ENCODE results near the gene C17orf114.

The C17orf114 gene

GRCh38 chr17:4808378-4808767, 6.2 kb upstream of the C17orf114 start:
- CTCF ChIA-PET: no interaction called here
- no peaks in the 10 kb centered on the region for H3K36me3 ChIP-seq (ENCODE audit: control insufficient read depth, insufficient read depth, low read length)
- DNase-seq (ENCODE audit: low read depth, low spot score) (no peak), ATAC-seq (no peak)
- no TSS peak for BruUV-seq (replicated peaks)
- in situ Hi-C loops (cut with HindIII; ENCODE audit: low pct_unique_long_range_greater_than_20kb, low sequenced_read_pairs) (no loop called here), intact Hi-C loops (cut with micrococcal nuclease; ENCODE audit: unreplicated experiment) (no loop called here)
- H3K9me3 ChIP-seq (ENCODE audit: control insufficient read depth, insufficient read depth, low read depth, low read length): no peaks in the 10 kb centered on the region
- peaks cover 3% of the 10 kb centered on the region; the same call in 1 of the 2 replicates for H3K4me1 ChIP-seq (ENCODE audit: control insufficient read depth, insufficient read depth, low read length)
- POLR2A ChIA-PET: no interaction called here
- H3K4me3 ChIP-seq (ENCODE audit: low read depth in 2 of 2, low read length in 2 of 2): no peak overlapping the region
- no peak overlapping the region for H3K27ac ChIP-seq (ENCODE audit: low read length)
- H3K27me3 ChIP-seq (ENCODE audit: control insufficient read depth, insufficient read depth, low read length): no peaks in the 10 kb centered on the region
- TF ChIP-seq CTCF (IDR thresholded peaks at IDR 0.05): no peak
- TF ChIP-seq SIN3A (IDR thresholded peaks at IDR 0.05; ENCODE audit: borderline replicate concordance, insufficient read depth, low read depth, low read length): no peak
- no peak for TF ChIP-seq REST (IDR thresholded peaks at IDR 0.05; ENCODE audit: insufficient read depth in 1 of 2, low read depth in 2 of 2, low read length in 1 of 2)
- TF ChIP-seq TCF7L2 (IDR thresholded peaks at IDR 0.05; ENCODE audit: low read depth, low read length): no peak
- no peak for TF ChIP-seq POLR2AphosphoS5 (IDR thresholded peaks at IDR 0.05; ENCODE audit: low read depth, low read length)

- CTCF ChIA-PET: no interaction called here
- in situ Hi-C loops (cut with HindIII; ENCODE audit: low pct_unique_long_range_greater_than_20kb, low sequenced_read_pairs) (no loop called here), intact Hi-C loops (cut with micrococcal nuclease; ENCODE audit: unreplicated experiment) (no loop called here)
- Histone ChIP-seq H3K4me1 (ENCODE audit: control insufficient read depth, insufficient read depth, low read length) (peaks cover 3% of the 10 kb centered on the region; the same call in 1 of the 2 replicates), H3K27ac (ENCODE audit: low read length) (no peak overlapping the region), H3K36me3 (ENCODE audit: control insufficient read depth, insufficient read depth, low read length) (no peaks in the 10 kb centered on the region), H3K9me3 (ENCODE audit: control insufficient read depth, insufficient read depth, low read depth, low read length) (no peaks in the 10 kb centered on the region), H3K4me3 (ENCODE audit: low read depth in 2 of 2, low read length in 2 of 2) (peak overlapping the region; percentile 52 to 63), H3K27me3 (ENCODE audit: control insufficient read depth, insufficient read depth, low read length) (no peaks in the 10 kb centered on the region)
- BruUV-seq (replicated peaks): no TSS peak
- DNase-seq (ENCODE audit: low read depth, low spot score): no peak
- no peak for TF ChIP-seq TCF7L2 (IDR thresholded peaks at IDR 0.05; ENCODE audit: low read depth, low read length)
- TF ChIP-seq CTCF (IDR thresholded peaks at IDR 0.05): no peak
- TF ChIP-seq POLR2AphosphoS5 (IDR thresholded peaks at IDR 0.05; ENCODE audit: low read depth, low read length): no peak
- no peak for TF ChIP-seq REST (IDR thresholded peaks at IDR 0.05; ENCODE audit: insufficient read depth in 1 of 2, low read depth in 2 of 2, low read length in 1 of 2)
- no peak for TF ChIP-seq SIN3A (IDR thresholded peaks at IDR 0.05; ENCODE audit: borderline replicate concordance, insufficient read depth, low read depth, low read length)
- ATAC-seq: peak; percentile 31
- POLR2A ChIA-PET: no interaction called here
Measured at GRCh38 chr17:4807605-4808377, 5.7 kb upstream of the C17orf114 start.

All from Panc1 (cell line).